Measurements from ENCODE around the gene SH3PXD2A.

DNA sequence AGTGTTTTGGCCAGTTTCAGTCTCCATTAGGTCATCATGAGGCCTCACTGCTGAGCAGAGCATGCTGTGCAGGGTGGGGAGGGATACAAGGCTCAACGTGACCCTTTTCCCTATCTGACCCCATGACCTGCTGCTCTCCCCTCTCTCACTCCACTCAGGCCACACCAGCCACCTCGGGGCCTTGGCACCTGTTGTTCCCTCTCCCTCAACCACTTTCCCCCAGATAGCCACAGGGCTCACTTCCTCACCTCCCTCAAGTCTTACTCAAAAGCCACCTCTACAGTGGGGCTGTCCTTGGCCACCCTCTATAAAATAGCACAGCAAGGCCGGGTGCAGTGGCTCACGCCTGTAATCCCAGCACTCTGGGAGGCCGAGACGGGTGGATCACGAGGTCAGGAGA, 13.9 kb downstream of the SH3PXD2A start:
- TF ChIP-seq, protein P1, sequence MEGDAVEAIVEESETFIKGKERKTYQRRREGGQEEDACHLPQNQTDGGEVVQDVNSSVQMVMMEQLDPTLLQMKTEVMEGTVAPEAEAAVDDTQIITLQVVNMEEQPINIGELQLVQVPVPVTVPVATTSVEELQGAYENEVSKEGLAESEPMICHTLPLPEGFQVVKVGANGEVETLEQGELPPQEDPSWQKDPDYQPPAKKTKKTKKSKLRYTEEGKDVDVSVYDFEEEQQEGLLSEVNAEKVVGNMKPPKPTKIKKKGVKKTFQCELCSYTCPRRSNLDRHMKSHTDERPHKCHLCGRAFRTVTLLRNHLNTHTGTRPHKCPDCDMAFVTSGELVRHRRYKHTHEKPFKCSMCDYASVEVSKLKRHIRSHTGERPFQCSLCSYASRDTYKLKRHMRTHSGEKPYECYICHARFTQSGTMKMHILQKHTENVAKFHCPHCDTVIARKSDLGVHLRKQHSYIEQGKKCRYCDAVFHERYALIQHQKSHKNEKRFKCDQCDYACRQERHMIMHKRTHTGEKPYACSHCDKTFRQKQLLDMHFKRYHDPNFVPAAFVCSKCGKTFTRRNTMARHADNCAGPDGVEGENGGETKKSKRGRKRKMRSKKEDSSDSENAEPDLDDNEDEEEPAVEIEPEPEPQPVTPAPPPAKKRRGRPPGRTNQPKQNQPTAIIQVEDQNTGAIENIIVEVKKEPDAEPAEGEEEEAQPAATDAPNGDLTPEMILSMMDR (IDR thresholded peaks at IDR 0.05): no peak
- TF ChIP-seq POLR2A (IDR thresholded peaks at IDR 0.05) (no peak), POLR2AphosphoS5 (IDR thresholded peaks at IDR 0.05) (no peak)

All from sigmoid colon (tissue), 4 donors.